K562 (cell line): ENCODE results near the gene TYRO3. TPM values are rescaled to one million over a fixed set of nuclear protein-coding genes. Genes with fewer than 3 reads are reported as not detected.

Source experiments
- CHD4 ChIP-seq: fragments of 200-600 bp; sonication (generic); IDR thresholded peaks from 3 replicates; pipeline ENCODE4 v1.6.1; 2012; ENCODE audit warnings: low read depth, mild to moderate bottlenecking, mixed read lengths, low read length, inconsistent platforms; ENCODE audit not compliant: insufficient read depth, insufficient replicate concordance, poor library complexity, severe bottlenecking
- CTBP1 ChIP-seq: fragments of 450-650 bp; IDR thresholded peaks from 2 replicates; pipeline ENCODE4 v1.6.1; 2016; ENCODE audit warnings: borderline replicate concordance
- CTCFL ChIP-seq: IDR thresholded peaks from 2 replicates; pipeline ENCODE4 v1.6.1; 2011; ENCODE audit warnings: borderline replicate concordance, low read depth, mild to moderate bottlenecking, moderate library complexity, low read length; ENCODE audit not compliant: insufficient read depth, poor library complexity, severe bottlenecking
- GTF2F1 ChIP-seq: IDR thresholded peaks from 2 replicates; pipeline ENCODE4 v1.6.1; 2011; ENCODE audit warnings: low read depth, low read length, improper control_type of control experiment
- HDAC2 ChIP-seq: fragments of 450-650 bp; IDR thresholded peaks from 2 replicates; pipeline ENCODE4 v1.6.1; 2016; ENCODE audit warnings: mild to moderate bottlenecking
- JUND ChIP-seq, 2 experiments: IDR thresholded peaks; 2 replicates in 1 of 2; 3 replicates in 1 of 2; pipeline ENCODE4 v1.6.1; 2011; ENCODE audit warnings: borderline replicate concordance in 2 of 2, low read depth in 2 of 2, low read length in 2 of 2, improper control_type of control experiment in 1 of 2, missing biosample characterization in 1 of 2, missing genetic modification characterization in 1 of 2, missing genetic modification reagents in 1 of 2
- NKRF ChIP-seq: fragments of 450-650 bp; IDR thresholded peaks from 2 replicates; pipeline ENCODE4 v1.6.1; 2016; ENCODE audit warnings: borderline replicate concordance
- SETDB1 ChIP-seq: IDR thresholded peaks from one replicate; pipeline ENCODE4 v1.6.1; 2012; ENCODE audit warnings: low read length, control low read depth, inconsistent platforms
- SMARCA4 ChIP-seq: fragments of 450-650 bp; IDR thresholded peaks from 2 replicates; pipeline ENCODE4 v1.6.1; 2016
- SMARCB1 ChIP-seq: IDR thresholded peaks from 2 replicates; pipeline ENCODE4 v1.6.1; 2011; ENCODE audit warnings: improper control_type of control experiment, low read depth; ENCODE audit not compliant: insufficient read length
- SMARCC2 ChIP-seq: fragments of 450-650 bp; IDR thresholded peaks from 2 replicates; pipeline ENCODE4 v1.6.1; 2017; ENCODE audit warnings: antibody characterized with exemption, moderate library complexity, mild to moderate bottlenecking, low read depth
- SMARCE1 ChIP-seq: fragments of 450-650 bp; IDR thresholded peaks from 2 replicates; pipeline ENCODE4 v1.7.1; 2016; ENCODE audit warnings: mild to moderate bottlenecking
- SMC3 ChIP-seq: conservative IDR thresholded peaks from 2 replicates; pipeline ENCODE4 v1.6.1; 2011; ENCODE audit warnings: low read depth, low read length, improper control_type of control experiment; ENCODE audit not compliant: insufficient read depth
- ZKSCAN3 ChIP-seq: fragments of 250-450 bp; sonication (Bioruptor Pico); IDR thresholded peaks from 2 replicates; pipeline ENCODE4 v1.4.0; 2020
- ZNF133 ChIP-seq: fragments of 250-450 bp; sonication (Bioruptor Pico); IDR thresholded peaks from 2 replicates; pipeline ENCODE4 v1.4.0; 2020; ENCODE audit warnings: mild to moderate bottlenecking
- ZNF146 ChIP-seq: IDR thresholded peaks from one replicate; pipeline ENCODE4 v1.6.1; 2018; ENCODE audit warnings: missing compliant biosample characterization; ENCODE audit not compliant: unreplicated experiment
- ZNF277 ChIP-seq: fragments of 250-450 bp; sonication (Bioruptor Pico); IDR thresholded peaks from 2 replicates; pipeline ENCODE4 v1.8.0; 2022; ENCODE audit warnings: inconsistent platforms, mild to moderate bottlenecking, moderate library complexity, borderline replicate concordance
- polyA plus RNA-seq, 8 experiments: library from polyadenylated mRNA; depleted of rRNA in 4 of 8; stranded (reverse) in 5 of 8; unstranded in 3 of 8; fragments of >200 nt; fragmentation: Nextera tagmentation in 2 of 8; fragmentation: Illumina TruSeq in 1 of 8; extraction: Ambion mirVana in 2 of 8; extraction: Trizol in 1 of 8; gene quantifications; 2 replicates each; pipeline versions ENCODE4 v1.2.1 to v1.2.3, GENCODE V29; 2011 to 2014; ENCODE audit warnings: inconsistent platforms in 1 of 8, missing spikeins in 1 of 8
- total RNA-seq, 7 experiments: library from RNA; depleted of rRNA in 6 of 7; stranded (reverse); fragments of >200 nt in 6 of 7; fragmentation: Illumina TruSeq in 2 of 7; extraction: Trizol in 2 of 7; gene quantifications; 2 replicates each; pipeline versions ENCODE4 v1.2.1 to v1.2.3, GENCODE V29; 2011 to 2021; ENCODE audit warnings: low replicate concordance in 1 of 7

The TYRO3 gene
- total and polyA plus RNA-seq, 9 of the 15 experiments (the other 6 are each of a cell fraction or from before 2014, with no cell fraction given), result 2.6 to 39.6 (median 18.6) TPM

GRCh38 chr15:41603941-41604911, 45.2 kb downstream of the TYRO3 start (continued):
- TF ChIP-seq NKRF (peak; percentile 25; the same call in 1 of the 2 replicates), ZKSCAN3 (CRISPR knock-in tag) (no peak), SMC3 (peak; percentile 52), SETDB1 (no peak), JUND (IDR thresholded peaks at IDR 0.05; ENCODE audit: borderline replicate concordance, low read depth, low read length) (no peak), JUND (tag; IDR thresholded peaks at IDR 0.05; ENCODE audit: borderline replicate concordance, low read depth, low read length) (no peak), CTBP1 (peak; percentile 78), ZNF133 (no peak), HDAC2 (0 out of 2 replicates have a peak, but pooled peaks have one; percentile 27), SMARCB1 (peak; percentile 73), CHD4 (no peak), SMARCC2 (peak; percentile 86), SMARCE1 (peak; percentile 86), CTCFL (peak; percentile 58), ZNF146 (no peak), GTF2F1 (no peak), SMARCA4 (peak; percentile 89), ZNF277 (CRISPR knock-in tag) (no peak)
- TF ChIP-seq, all 486 proteins: peak for 25
